Mesothelial cell of epicardium (in vitro differentiated cells): ENCODE measurements around the gene TMEM245. TPM values are rescaled to one million over a fixed set of nuclear protein-coding genes. Genes with fewer than 3 reads are reported as not detected.

Source experiments
- DNase-seq, 2 experiments: peaks; one replicate each; pipeline ENCODE4 v3.0.0; 2021; ENCODE audit warnings: low spot score in 2 of 2; ENCODE audit not compliant: unreplicated experiment in 2 of 2
- H3K27ac Mint-ChIP-seq: 2 replicates; pipeline ENCODE4 v1.8.0; 2021; ENCODE audit warnings: mixed read lengths
- H3K27me3 Mint-ChIP-seq: 2 replicates; pipeline ENCODE4 v1.8.0; 2021; ENCODE audit warnings: low read depth, mixed read lengths
- H3K36me3 Mint-ChIP-seq: 2 replicates; pipeline ENCODE4 v1.8.0; 2021; ENCODE audit warnings: mixed read lengths
- H3K4me1 Mint-ChIP-seq: 2 replicates; pipeline ENCODE4 v1.8.0; 2021; ENCODE audit warnings: mixed read lengths
- H3K4me3 Mint-ChIP-seq: 2 replicates; pipeline ENCODE4 v1.8.0; 2021; ENCODE audit warnings: mild to moderate bottlenecking, moderate library complexity, mixed read lengths
- H3K9me3 Mint-ChIP-seq: 2 replicates; pipeline ENCODE4 v1.8.0; 2021; ENCODE audit warnings: mixed read lengths
- total RNA-seq: library from RNA; stranded (reverse); gene quantifications from 3 replicates; pipeline ENCODE4 v1.2.1, GENCODE V29; 2021
- TF ChIP-seq, protein P1 (sequence below): fragments of 200-600 bp; sonication (generic); IDR thresholded peaks from one replicate; pipeline ENCODE4 v1.5.0; 2021; ENCODE audit warnings: antibody characterized with exemption; ENCODE audit not compliant: unreplicated experiment

Gene TMEM245
- total RNA-seq, 1 donor from 2014 or later = 73.0 TPM

DNA sequence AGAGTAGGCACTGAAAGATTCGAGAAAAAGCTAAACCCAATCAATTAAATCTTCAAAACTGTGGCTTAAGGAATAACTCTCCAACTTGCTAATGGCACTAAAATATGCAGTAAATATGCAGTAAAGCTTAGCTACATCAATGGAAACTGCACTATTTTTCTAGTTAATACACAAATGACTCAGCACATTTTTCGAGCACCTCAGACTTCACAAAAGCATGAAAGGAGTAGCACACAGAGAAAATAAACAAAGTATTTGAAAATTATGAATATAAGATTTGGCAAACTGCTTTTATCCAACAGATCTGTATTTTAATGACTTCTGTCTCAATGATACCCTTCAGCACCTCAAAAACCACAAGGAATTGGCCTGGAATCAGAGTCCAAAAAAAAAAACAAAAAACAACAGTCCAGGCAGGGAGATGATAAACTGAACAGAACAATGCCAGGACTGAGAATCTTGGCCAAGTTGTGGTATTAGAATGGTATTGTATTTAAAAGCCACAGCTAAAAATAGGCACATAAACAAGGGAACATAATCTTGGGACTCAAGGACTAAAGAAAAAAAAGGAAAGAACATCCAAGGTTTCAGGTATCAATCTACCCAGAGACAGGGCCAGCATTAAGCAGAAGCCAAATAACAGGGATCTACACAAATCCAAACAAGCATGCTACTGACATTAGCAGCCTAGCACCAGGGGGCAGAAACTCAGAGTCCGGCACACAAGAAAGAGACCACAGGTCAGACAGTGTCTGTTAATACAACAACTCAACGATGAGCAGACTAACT, 21.4 kb downstream of the TMEM245 start:
- TF ChIP-seq, protein P1, sequence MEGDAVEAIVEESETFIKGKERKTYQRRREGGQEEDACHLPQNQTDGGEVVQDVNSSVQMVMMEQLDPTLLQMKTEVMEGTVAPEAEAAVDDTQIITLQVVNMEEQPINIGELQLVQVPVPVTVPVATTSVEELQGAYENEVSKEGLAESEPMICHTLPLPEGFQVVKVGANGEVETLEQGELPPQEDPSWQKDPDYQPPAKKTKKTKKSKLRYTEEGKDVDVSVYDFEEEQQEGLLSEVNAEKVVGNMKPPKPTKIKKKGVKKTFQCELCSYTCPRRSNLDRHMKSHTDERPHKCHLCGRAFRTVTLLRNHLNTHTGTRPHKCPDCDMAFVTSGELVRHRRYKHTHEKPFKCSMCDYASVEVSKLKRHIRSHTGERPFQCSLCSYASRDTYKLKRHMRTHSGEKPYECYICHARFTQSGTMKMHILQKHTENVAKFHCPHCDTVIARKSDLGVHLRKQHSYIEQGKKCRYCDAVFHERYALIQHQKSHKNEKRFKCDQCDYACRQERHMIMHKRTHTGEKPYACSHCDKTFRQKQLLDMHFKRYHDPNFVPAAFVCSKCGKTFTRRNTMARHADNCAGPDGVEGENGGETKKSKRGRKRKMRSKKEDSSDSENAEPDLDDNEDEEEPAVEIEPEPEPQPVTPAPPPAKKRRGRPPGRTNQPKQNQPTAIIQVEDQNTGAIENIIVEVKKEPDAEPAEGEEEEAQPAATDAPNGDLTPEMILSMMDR = no peak
- Mint-ChIP-seq H3K4me3 (no peak overlapping the region), H3K36me3 (peaks cover 14% of the 10 kb centered on the region), H3K27ac (peak overlapping the region; percentile 93), H3K9me3 (peaks cover 7% of the 10 kb centered on the region), H3K4me1 (peaks cover 73% of the 10 kb centered on the region), H3K27me3 (no peaks in the 10 kb centered on the region)
- DNase-seq = no peak

DNA sequence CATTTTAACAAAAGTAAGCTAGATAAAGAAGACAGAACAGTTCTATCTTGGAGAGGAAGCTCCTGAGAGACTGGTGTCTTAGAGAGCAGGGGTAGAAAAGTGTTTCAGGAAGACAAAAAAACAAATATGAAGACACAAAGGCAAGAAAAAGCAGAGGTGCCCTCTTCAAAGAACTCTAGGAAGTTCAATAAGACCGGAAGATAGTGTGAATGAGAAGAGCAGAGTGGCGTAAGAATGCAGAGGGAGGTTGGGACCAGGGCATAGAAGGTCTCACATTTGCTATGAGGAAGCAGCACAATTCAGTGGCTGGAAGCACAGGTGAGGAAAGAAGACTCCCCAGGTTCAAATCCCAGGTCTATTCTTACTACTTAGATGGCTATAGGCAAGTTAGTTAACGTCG, 22.6 kb downstream of the TMEM245 start:
- Mint-ChIP-seq H3K36me3 (peaks cover 13% of the 10 kb centered on the region), H3K4me3 (no peak overlapping the region), H3K4me1 (peaks cover 69% of the 10 kb centered on the region), H3K27me3 (no peaks in the 10 kb centered on the region), H3K27ac (peak overlapping the region; percentile 93), H3K9me3 (no peaks in the 10 kb centered on the region)
- DNase-seq = no peak
- TF ChIP-seq, protein P1 = no peak

DNA sequence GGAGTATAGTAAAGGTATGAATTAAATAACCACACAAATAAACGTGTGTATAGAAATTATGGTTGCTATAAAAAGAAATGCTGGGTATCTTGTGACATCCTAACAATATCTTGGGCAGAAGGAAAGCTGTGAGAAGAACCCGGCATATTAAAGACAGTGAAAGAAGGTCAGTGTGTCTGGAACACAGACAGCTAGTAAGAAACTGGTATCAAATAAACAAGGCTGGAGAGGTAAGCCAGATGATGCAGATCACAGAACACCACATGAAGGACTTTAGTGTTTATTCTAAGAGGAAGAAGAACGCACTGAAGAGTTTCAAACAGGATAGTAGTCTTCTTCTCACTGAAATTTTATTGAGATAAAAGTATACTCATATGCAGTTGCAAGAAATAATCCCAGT, 24.4 kb downstream of the TMEM245 start:
- Mint-ChIP-seq H3K27ac (peak overlapping the region; percentile 63), H3K4me1 (peaks cover 56% of the 10 kb centered on the region), H3K9me3 (no peaks in the 10 kb centered on the region), H3K36me3 (peaks cover 23% of the 10 kb centered on the region), H3K27me3 (no peaks in the 10 kb centered on the region), H3K4me3 (no peak overlapping the region)
- TF ChIP-seq, protein P1 = no peak
- DNase-seq = no peak

DNA sequence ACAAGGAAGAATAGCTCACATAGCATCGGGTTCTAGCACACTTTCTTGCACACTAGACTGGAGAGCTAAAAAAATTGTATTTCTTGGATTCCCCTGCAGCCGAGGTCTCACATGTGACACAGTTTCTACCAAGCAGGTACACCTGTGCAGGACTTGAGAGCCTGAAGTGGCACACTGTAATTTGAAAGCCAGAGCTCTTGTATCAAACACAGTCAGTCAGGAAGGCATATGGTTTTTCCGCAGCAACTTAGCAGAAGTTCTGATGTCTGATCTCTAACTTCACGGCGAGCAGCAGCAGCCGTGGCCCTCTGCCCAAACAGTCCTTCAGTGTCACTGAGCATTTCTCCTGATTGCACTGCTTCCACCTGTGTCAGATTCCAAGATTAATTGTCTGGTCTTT, 25.5 kb downstream of the TMEM245 start:
- TF ChIP-seq, protein P1 = no peak
- H3K27me3 Mint-ChIP-seq = no peaks in the 10 kb centered on the region
- H3K9me3 Mint-ChIP-seq = no peaks in the 10 kb centered on the region
- peaks cover 24% of the 10 kb centered on the region for H3K36me3 Mint-ChIP-seq
- no peak for DNase-seq
- peak overlapping the region; percentile 61 for H3K27ac Mint-ChIP-seq
- no peak overlapping the region for H3K4me3 Mint-ChIP-seq
- peaks cover 49% of the 10 kb centered on the region for H3K4me1 Mint-ChIP-seq

DNA sequence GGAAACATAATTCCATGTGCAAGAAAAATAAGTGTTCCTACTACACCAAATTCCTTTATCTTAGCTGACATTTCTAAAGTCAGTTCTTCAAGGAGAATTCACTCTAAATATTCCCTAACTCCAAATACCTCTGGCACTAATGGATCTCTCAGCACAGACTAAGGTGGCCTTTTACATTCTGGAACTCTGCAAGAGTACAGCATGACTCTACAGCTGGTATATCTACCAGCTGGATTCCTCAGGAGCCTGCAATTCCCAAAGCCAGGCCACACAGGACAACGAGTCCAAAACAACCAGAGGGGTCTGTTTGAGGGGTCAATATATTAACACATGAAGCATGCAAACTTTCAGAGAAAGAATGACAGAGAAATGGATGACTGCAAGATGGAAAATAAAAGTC, 27.2 kb downstream of the TMEM245 start:
- no peak for DNase-seq
- Mint-ChIP-seq H3K27me3 (no peaks in the 10 kb centered on the region), H3K4me3 (no peak overlapping the region), H3K27ac (peak overlapping the region; percentile 15), H3K4me1 (peaks cover 33% of the 10 kb centered on the region), H3K36me3 (peaks cover 35% of the 10 kb centered on the region), H3K9me3 (no peaks in the 10 kb centered on the region)
- TF ChIP-seq, protein P1 = no peak
